Psoas muscle (tissue), 8 donors: ENCODE measurements around the gene FUBP1. TPM values are rescaled to one million over a fixed set of nuclear protein-coding genes. Genes with fewer than 3 reads are reported as not detected.

Source experiments
- ATAC-seq, 4 donors: fragments of 200-7000 bp; cut with Tn5 transposase; one replicate each; pipeline ENCODE4 v1.9.1; 2020; ENCODE audit warnings: moderate library complexity in 3 of 4, mild to moderate bottlenecking in 2 of 4
- DNase-seq, 2 donors: peaks; one replicate each; pipeline ENCODE4 v3.0.0-alpha.2; 2020
- H3K27ac ChIP-seq: fragments of 200-600 bp; one replicate; pipeline ENCODE4 v1.8.0; 2022
- H3K27me3 ChIP-seq, 3 donors: fragments of 200-600 bp in 1 of 3; one replicate each; pipeline versions ENCODE4 v1.6.1 to v1.8.0; 2013 to 2022; ENCODE audit warnings: low read length in 2 of 3, mild to moderate bottlenecking in 2 of 3, moderate library complexity in 1 of 3; ENCODE audit not compliant: insufficient read depth in 3 of 3
- H3K36me3 ChIP-seq, 2 donors: fragments of 200-600 bp in 1 of 2; one replicate each; pipeline versions ENCODE4 v1.6.1 to v1.8.0; 2013 to 2022; ENCODE audit warnings: low read depth in 1 of 2, mild to moderate bottlenecking in 1 of 2, moderate library complexity in 1 of 2; ENCODE audit not compliant: insufficient read depth in 1 of 2
- H3K4me1 ChIP-seq: fragments of 200-600 bp; one replicate; pipeline ENCODE4 v1.8.0; 2022
- H3K4me3 ChIP-seq: fragments of 200-600 bp; one replicate; pipeline ENCODE4 v1.8.0; 2022; ENCODE audit warnings: mild to moderate bottlenecking
- H3K9me3 ChIP-seq: fragments of 200-600 bp; one replicate; pipeline ENCODE4 v1.8.0; 2022
- WGBS, 3 donors: extraction: QIAGEN DNeasy Blood & Tissue Kit; methylation state at CpG; one replicate each; pipeline versions ENCODE4 v1.1.6 to v1.1.7; 2013; 5-methylcytosine and 5-hydroxymethylcytosine counted together
- intact Hi-C, 2 donors: fragments of 100-400 bp; cut with DNase I; formaldehyde crosslinking; loops; one replicate each; pipeline versions ENCODE4 v1.11.0 to v1.14.2; 2022
- polyA plus RNA-seq, 3 donors: library from polyadenylated mRNA; stranded (reverse); fragments of 200-250 nt; gene quantifications; one replicate each; pipeline ENCODE4 v1.2.3, GENCODE V29; 2013
- total RNA-seq, 4 donors: library from RNA; stranded (reverse); fragmentation: NEBNext Ultra II Directional in 2 of 4; extraction: Animal tissue kit (Norgen Biotek cat#: 25700) in 2 of 4; gene quantifications; one replicate each; pipeline versions ENCODE4 v1.2.1 to v1.2.4, GENCODE V29; 2021 to 2023
- TF ChIP-seq, protein P1 (sequence below): fragments of 200-600 bp; IDR thresholded peaks from one replicate; pipeline ENCODE4 v1.8.0; 2022; ENCODE audit warnings: antibody characterized with exemption
- donor health status: healthy with polysubstance abuse.
- donor health status: DM: no; HTN: no; CAD: no; lungs with moderate emphysema.
- donor health status: Bipolar disorder and iron deficiency.
- donor health status: healthy.
- donor health status: DM: yes; HTN: yes; CAD: no.
- donor health status: DM: no; HTN: no; CAD: no.
- donor health status: DM: no; HTN: no; CAD: no.
- donor health status: DM: yes; HTN: yes; CAD: no.

FUBP1 gene
- total and polyA plus RNA-seq, 7 donors = 24.1 to 72.1 (median 50.9) TPM

DNA sequence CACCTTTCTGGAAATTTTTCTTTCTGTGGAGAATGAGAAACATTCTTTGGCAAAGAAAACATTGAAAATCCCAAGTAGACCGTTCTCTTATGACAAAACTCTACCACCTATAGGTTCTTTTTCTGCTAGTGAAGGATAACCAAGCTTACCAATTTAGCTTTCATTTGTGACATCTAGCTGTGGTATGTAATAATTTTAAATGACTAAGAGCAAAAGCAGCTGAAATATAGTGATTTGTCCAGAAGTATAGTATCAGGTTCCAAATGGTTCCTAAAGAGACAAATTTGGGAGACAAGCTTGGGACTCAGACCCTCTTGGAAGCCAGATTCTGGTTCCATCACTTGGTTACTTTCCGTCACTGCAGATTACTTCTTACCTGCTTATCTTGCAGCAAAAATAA is 24.4 kb downstream of the FUBP1 start:
- H3K27me3 ChIP-seq = no peaks in the 10 kb centered on the region
- H3K9me3 ChIP-seq = no peaks in the 10 kb centered on the region
- intact Hi-C loops = no loop called here
- DNase-seq (no peak), ATAC-seq (no peak)
- WGBS, 3 donors = 94 to 97% (median 95%) methylated on average over 2 of the region's 2 CpGs
- TF ChIP-seq, protein P1, sequence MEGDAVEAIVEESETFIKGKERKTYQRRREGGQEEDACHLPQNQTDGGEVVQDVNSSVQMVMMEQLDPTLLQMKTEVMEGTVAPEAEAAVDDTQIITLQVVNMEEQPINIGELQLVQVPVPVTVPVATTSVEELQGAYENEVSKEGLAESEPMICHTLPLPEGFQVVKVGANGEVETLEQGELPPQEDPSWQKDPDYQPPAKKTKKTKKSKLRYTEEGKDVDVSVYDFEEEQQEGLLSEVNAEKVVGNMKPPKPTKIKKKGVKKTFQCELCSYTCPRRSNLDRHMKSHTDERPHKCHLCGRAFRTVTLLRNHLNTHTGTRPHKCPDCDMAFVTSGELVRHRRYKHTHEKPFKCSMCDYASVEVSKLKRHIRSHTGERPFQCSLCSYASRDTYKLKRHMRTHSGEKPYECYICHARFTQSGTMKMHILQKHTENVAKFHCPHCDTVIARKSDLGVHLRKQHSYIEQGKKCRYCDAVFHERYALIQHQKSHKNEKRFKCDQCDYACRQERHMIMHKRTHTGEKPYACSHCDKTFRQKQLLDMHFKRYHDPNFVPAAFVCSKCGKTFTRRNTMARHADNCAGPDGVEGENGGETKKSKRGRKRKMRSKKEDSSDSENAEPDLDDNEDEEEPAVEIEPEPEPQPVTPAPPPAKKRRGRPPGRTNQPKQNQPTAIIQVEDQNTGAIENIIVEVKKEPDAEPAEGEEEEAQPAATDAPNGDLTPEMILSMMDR = no peak
- peaks cover 14 to 100% of the 10 kb centered on the region in 2 donors for H3K36me3 ChIP-seq
- H3K4me3 ChIP-seq = no peak overlapping the region
- no peak overlapping the region for H3K27ac ChIP-seq
- peaks cover 3% of the 10 kb centered on the region for H3K4me1 ChIP-seq

DNA sequence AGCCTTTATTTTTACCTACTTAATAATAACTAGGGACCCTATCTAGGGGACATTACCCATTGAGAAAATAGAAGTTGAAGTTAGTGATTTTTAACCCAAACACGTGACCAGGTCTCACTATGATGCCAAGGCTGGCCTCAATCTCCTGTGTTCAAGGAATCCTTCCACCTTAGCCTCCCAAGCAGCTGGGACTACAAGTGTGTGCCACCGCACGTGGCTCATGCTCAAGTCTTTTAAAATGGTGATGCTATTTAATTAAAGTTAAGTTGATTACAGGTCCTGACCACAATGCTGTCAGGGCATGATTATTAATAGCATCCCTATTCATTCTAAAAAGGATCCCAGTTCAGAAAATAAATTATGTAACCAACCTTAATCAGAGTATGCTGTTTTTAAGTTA is 25.0 kb downstream of the FUBP1 start:
- no peaks in the 10 kb centered on the region for H3K27me3 ChIP-seq
- DNase-seq (no peak), ATAC-seq (no peak)
- H3K4me1 ChIP-seq = peaks cover 3% of the 10 kb centered on the region
- TF ChIP-seq, protein P1 = no peak
- no peak overlapping the region for H3K27ac ChIP-seq
- intact Hi-C loops = no loop called here
- H3K4me3 ChIP-seq = no peak overlapping the region
- H3K9me3 ChIP-seq = no peaks in the 10 kb centered on the region
- H3K36me3 ChIP-seq = peaks cover 14 to 100% of the 10 kb centered on the region in 2 donors
- WGBS, 3 donors = 91 to 97% (median 96%) methylated on average over 3 of the region's 3 CpGs

DNA sequence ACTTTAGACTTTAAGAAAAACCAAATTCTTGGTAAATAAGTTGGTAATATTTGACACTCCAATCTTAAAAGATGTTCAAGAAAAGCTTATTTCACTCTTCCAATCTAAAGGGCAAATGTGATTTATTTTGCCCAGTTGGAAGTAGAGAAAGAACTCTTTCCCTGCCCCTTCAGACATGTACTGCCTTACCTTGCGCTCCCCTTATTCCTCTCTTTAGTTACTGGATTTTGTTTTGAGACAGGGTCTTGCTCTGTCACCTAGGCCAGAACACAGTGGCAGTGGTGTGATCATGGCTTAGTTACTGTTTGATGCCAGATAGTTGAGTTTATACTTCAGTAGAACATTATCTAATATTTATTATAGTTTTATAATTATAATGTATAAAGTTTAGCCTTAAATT is 27.5 kb downstream of the FUBP1 start:
- Histone ChIP-seq H3K27me3 (no peaks in the 10 kb centered on the region), H3K27ac (no peak overlapping the region), H3K9me3 (no peaks in the 10 kb centered on the region), H3K4me3 (no peak overlapping the region), H3K4me1 (peaks cover 3% of the 10 kb centered on the region), H3K36me3 (peaks cover 9 to 100% of the 10 kb centered on the region in 2 donors)
- intact Hi-C loops = no loop called here
- TF ChIP-seq, protein P1 = no peak
- no peak for DNase-seq
- no peak for ATAC-seq
- WGBS, 3 donors = 98 to 100% (median 100%) methylated on average over 1 of the region's 1 CpG

DNA sequence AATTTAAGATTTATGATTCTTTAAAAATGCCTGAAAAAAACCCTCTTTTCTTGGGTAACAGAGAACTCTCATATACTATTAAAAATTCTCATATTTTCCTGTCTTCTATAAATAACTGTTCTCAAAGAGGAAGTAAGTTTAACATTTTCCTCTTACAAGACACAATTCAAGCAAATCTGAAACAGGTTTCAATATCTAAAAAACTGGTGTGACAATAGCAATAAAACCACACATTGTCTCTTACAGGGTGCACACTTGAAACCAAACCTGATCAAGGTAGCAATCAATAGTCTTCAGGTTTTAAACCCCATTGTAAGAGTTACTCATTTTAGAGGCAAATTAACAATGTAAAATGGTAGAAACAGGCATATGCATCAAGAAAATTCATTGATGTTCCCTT is 28.0 kb downstream of the FUBP1 start:
- H3K4me1 ChIP-seq = peaks cover 3% of the 10 kb centered on the region
- H3K4me3 ChIP-seq = no peak overlapping the region
- ATAC-seq (no peak), DNase-seq (no peak)
- H3K36me3 ChIP-seq = peaks cover 9 to 100% of the 10 kb centered on the region in 2 donors
- no peak overlapping the region for H3K27ac ChIP-seq
- no peaks in the 10 kb centered on the region for H3K27me3 ChIP-seq
- intact Hi-C loops = no loop called here
- TF ChIP-seq, protein P1 = no peak
- H3K9me3 ChIP-seq = no peaks in the 10 kb centered on the region

DNA sequence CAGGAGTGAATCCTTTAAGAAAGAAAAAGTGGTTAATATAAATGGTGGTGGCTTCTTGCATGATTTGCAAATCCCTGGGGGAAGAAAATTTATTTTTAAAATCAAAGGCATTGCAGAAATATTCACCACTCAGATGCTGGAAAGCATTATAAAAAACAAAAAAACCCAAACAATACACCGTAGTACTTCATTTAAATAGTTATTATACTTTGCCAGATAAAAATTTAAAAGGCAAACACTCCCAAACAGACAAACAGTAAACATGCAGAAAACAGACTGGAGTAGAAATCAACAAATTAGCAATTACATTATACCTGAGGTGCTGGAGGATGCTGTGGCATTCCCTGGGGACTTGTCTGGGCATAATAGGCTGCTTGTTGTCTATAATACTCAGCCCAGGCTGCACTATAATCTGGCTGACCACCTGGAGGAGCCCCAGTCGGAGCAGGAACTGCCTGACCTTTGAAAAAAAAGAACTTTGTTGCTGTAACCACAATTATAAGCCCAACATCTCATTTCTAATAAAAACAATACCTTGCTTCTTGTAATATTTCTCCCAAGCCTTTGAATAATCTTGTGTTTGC is 29.9 kb downstream of the FUBP1 start:
- Histone ChIP-seq H3K27ac (peak overlapping the region; percentile 14), H3K9me3 (no peaks in the 10 kb centered on the region), H3K36me3 (peaks cover 3 to 100% of the 10 kb centered on the region in 2 donors), H3K27me3 (no peaks in the 10 kb centered on the region), H3K4me3 (no peak overlapping the region), H3K4me1 (peaks cover 3% of the 10 kb centered on the region)
- ATAC-seq (peak; percentile 50 to 58 (median 51)), DNase-seq (no peak)
- TF ChIP-seq, protein P1 = peak; percentile 19
- intact Hi-C loops = no loop called here
- 30 to 35% (median 31%) methylated on average over 2 of the region's 2 CpGs for WGBS, 3 donors
